Memory B cell (primary cell): ENCODE data around the gene SLC30A7.

Experiments
- ATAC-seq: fragments of 150-1000 bp; cut with Tn5 transposase; 2 replicates; pipeline ENCODE4 v1.10.0; 2021; ENCODE audit warnings: low read depth, mild to moderate bottlenecking, moderate library complexity
- DNase-seq, 2 donors: peaks; one replicate each; pipeline ENCODE4 v3.0.0; 2022; ENCODE audit warnings: low spot score in 2 of 2
- H3K27ac Mint-ChIP-seq: one replicate; pipeline ENCODE4 v1.8.0; 2022; ENCODE audit warnings: mild to moderate bottlenecking, moderate library complexity, mixed read lengths
- H3K27me3 Mint-ChIP-seq: one replicate; pipeline ENCODE4 v1.8.0; 2022; ENCODE audit warnings: mixed read lengths
- H3K36me3 Mint-ChIP-seq: one replicate; pipeline ENCODE4 v1.8.0; 2022; ENCODE audit warnings: mild to moderate bottlenecking, mixed read lengths
- H3K4me1 Mint-ChIP-seq: one replicate; pipeline ENCODE4 v1.8.0; 2022; ENCODE audit warnings: mixed read lengths
- H3K4me3 Mint-ChIP-seq: one replicate; pipeline ENCODE4 v1.8.0; 2022; ENCODE audit warnings: mild to moderate bottlenecking, moderate library complexity, mixed read lengths
- H3K9me3 Mint-ChIP-seq: one replicate; pipeline ENCODE4 v1.8.0; 2022; ENCODE audit warnings: mixed read lengths

Gene SLC30A7

DNA sequence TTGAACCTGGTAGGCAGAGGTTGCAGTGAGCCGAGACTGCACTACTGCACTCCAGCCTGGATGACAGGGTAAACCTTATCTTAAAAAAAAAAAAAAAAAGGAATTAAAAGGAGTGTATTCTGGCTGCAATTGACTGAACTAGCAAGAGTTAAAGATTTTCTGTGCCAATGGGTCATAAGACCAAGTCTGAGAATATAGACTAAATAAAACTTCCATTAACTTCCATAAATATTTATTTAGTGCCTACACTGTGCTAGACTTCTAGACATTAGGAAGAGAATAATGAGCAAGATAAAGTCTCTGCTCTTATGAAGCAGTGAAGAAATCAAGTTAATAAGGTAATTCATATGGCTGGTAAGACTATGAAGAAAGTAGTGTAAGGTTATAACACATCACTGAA lies 102.5 kb downstream of the SLC30A7 start:
- Mint-ChIP-seq H3K36me3 (peaks cover 20% of the 10 kb centered on the region), H3K4me1 (peaks cover 27% of the 10 kb centered on the region), H3K4me3 (no peak overlapping the region), H3K27ac (no peak overlapping the region), H3K27me3 (no peaks in the 10 kb centered on the region), H3K9me3 (no peaks in the 10 kb centered on the region)
- no peak for ATAC-seq
- DNase-seq, result no peak

DNA sequence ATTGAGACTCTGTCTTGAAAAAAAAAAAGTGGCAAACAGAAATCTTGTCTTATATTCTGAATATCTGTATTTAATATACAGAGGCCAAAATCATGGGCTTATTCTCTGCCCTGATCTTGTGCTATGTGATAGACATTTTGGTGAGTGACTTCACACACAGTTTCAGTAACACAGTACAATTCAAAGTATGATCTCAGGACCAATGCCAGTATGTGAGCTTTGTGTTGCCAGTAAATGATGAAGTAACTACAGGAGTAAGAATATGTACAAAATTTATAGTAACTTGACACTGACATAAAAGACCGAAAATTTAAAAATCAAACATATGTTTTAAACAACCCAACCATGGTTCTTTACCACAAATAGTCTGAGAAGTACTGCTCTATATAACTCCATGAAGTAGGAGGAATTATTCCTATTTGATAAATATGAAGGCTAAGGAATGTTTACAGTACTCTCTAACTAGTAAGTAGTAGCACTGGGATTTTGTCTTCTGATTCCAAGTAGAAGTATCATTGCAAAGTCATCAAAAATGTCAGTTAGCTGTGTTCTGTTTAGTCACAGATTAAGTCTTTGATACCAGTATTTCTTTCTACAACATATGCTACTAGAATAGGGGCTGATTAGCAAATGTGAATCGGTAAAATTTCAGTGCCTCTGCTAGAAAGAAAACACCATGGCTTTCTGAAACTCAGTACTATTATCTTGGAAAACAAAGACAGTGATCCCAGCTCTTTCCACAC lies 104.4 kb downstream of the SLC30A7 start:
- H3K27me3 Mint-ChIP-seq, result no peaks in the 10 kb centered on the region
- H3K27ac Mint-ChIP-seq, result no peak overlapping the region
- ATAC-seq (no peak), DNase-seq (no peak)
- peaks cover 28% of the 10 kb centered on the region for H3K4me1 Mint-ChIP-seq
- peaks cover 19% of the 10 kb centered on the region for H3K36me3 Mint-ChIP-seq
- no peak overlapping the region for H3K4me3 Mint-ChIP-seq
- peaks cover under 1% of the 10 kb centered on the region for H3K9me3 Mint-ChIP-seq

DNA sequence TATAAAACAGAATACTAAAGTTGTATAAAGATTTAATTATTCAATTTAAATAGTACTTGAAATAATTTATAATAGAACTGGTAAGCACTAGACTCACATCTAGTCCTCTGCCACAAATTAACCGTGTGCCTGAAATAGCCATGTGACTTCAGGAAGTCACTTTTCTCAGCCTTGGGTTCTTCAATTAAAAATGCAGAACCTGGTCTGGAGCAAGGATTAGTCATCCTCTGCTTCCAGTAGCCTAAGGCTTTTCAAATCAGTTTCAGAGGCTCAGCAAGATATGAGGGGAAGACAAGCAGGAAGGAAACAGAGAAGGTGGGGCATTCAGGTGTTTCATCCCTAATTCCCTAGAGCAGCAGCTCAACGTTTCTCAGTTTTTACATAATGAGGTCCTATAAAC lies 106.7 kb downstream of the SLC30A7 start:
- no peak overlapping the region for H3K4me3 Mint-ChIP-seq
- peaks cover 7% of the 10 kb centered on the region for H3K9me3 Mint-ChIP-seq
- peak overlapping the region; percentile 50 for H3K27ac Mint-ChIP-seq
- ATAC-seq, result peak; percentile 67
- H3K27me3 Mint-ChIP-seq, result no peaks in the 10 kb centered on the region
- DNase-seq, result no peak
- H3K36me3 Mint-ChIP-seq, result peaks cover 19% of the 10 kb centered on the region
- peaks cover 25% of the 10 kb centered on the region for H3K4me1 Mint-ChIP-seq

DNA sequence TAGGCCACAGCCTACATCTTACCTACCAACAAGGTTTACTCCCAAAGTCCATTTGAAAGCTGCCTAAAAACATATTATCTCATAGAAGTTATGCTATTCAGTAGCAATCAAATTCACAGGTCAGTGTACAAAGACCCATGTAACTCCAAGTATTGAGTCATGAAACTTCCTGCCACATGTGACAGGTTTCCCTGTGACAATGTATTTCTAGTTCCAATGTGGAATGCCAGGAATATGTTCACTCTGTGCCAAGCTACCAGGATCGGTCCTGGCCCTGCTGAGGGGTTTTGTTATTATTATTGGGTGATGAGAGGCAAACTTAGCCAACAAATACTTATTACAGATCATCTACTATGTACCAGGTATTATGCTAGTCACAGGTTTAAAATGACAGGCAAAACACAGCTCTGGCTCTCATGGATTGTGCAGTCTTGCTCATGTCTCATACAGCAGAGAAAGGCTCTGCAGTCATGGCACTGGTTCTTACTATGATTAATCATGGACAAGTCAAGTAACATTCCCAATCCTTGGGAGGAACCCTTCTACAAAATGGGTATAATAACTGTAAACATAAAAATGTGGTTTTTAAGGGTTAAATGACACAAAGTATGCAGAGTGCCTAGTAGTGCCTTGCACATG lies 107.2 kb downstream of the SLC30A7 start:
- Mint-ChIP-seq H3K27ac (peak overlapping the region; percentile 50), H3K27me3 (no peaks in the 10 kb centered on the region)

DNA sequence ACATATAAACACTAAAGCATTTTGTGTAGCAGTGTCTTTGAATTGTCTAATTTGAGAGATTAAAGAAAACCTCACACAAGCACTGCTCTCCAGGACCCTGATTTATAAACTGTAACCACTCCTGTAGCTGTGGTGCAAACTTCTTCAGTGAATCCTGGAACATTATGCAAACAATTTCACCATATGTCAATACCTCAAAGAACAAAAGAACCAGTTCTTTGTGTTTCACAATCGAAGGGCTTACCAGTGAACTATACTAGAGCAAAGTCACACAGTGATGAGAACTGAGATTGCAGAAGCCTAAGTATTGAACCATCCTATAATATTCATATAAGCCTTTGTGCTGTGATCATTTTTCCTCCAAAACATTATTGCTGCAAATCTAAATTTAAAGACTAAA lies 108.2 kb downstream of the SLC30A7 start:
- ATAC-seq (no peak), DNase-seq (no peak)
- H3K27ac Mint-ChIP-seq, result peak overlapping the region; percentile 36
- peaks cover 7% of the 10 kb centered on the region for H3K9me3 Mint-ChIP-seq
- peaks cover 25% of the 10 kb centered on the region for H3K4me1 Mint-ChIP-seq
- H3K27me3 Mint-ChIP-seq, result no peaks in the 10 kb centered on the region
- no peak overlapping the region for H3K4me3 Mint-ChIP-seq
- H3K36me3 Mint-ChIP-seq, result peaks cover 26% of the 10 kb centered on the region

More for the DNA sequence above, 107.2 kb downstream of the SLC30A7 start:
- Mint-ChIP-seq H3K4me3 (no peak overlapping the region), H3K36me3 (peaks cover 17% of the 10 kb centered on the region), H3K9me3 (peaks cover 7% of the 10 kb centered on the region), H3K4me1 (peaks cover 25% of the 10 kb centered on the region)
- ATAC-seq (no peak), DNase-seq (no peak)

DNA sequence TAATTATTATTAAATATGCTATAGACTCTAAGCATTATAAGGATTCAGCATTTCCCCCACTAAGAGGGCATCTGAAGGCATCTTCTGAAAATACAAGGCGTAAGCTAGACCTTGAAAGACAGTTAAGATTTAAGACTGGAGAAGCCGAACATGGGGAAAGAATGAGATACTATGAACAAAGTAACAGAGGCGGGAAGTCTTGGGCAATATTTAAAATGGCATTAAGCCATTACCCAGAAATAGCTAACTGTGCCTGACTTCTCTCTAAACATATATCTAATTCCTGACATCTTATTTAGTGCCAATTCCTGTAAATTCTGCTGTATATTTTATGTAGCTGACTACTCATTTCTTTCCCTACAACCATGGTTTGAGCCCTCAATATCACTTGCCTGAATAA lies 108.8 kb downstream of the SLC30A7 start:
- H3K27ac Mint-ChIP-seq, result peak overlapping the region; percentile 36
- H3K4me3 Mint-ChIP-seq, result no peak overlapping the region
- ATAC-seq (no peak), DNase-seq (no peak)
- H3K9me3 Mint-ChIP-seq, result peaks cover 7% of the 10 kb centered on the region
- peaks cover 30% of the 10 kb centered on the region for H3K36me3 Mint-ChIP-seq
- H3K27me3 Mint-ChIP-seq, result no peaks in the 10 kb centered on the region
- peaks cover 25% of the 10 kb centered on the region for H3K4me1 Mint-ChIP-seq

DNA sequence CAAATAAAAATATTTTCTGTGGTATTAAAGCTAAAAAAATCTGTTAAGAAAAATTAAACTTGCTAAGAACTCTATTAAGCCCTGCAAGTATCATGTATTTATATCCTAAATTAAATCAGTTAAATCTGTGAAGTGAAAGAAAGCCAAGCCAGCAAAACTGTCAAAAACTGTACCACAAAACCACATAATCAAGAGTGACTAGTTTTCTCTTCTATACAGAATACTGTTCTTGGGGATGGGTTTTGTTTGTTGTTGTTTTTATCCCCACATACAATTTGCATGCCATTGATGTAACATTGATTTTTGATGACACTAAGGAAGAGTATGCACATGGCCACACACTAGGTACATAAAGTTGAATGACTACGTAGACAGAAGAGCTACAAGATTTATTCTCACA lies 109.3 kb downstream of the SLC30A7 start:
- Mint-ChIP-seq H3K4me3 (no peak overlapping the region), H3K27me3 (no peaks in the 10 kb centered on the region), H3K4me1 (peaks cover 25% of the 10 kb centered on the region), H3K36me3 (peaks cover 30% of the 10 kb centered on the region), H3K9me3 (peaks cover 7% of the 10 kb centered on the region), H3K27ac (peak overlapping the region; percentile 36)
- ATAC-seq (no peak), DNase-seq (no peak)

DNA sequence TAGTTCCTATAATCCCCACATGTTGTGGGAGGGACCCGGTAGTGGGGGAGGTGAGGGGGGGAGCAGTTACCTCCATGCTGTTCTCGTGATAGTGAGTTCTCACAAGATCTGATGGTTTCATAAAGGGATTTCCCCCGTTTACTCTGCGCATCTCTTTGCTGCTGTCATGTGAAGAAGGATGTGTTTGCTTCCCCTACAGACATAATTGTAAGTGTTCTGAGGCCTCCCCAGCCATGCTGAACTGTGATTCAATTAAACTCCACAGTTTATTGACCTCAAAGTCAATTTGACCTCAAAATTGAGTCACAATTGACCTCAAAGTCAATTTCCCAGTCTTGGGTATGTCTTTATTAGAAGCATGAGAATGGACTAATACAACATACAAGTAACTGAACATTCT lies 110.0 kb downstream of the SLC30A7 start:
- Mint-ChIP-seq H3K9me3 (peaks cover 7% of the 10 kb centered on the region), H3K4me3 (no peak overlapping the region), H3K27me3 (no peaks in the 10 kb centered on the region), H3K27ac (peak overlapping the region; percentile 20), H3K36me3 (peaks cover 27% of the 10 kb centered on the region), H3K4me1 (peaks cover 24% of the 10 kb centered on the region)
- no peak for DNase-seq
- peak; percentile 35 for ATAC-seq

DNA sequence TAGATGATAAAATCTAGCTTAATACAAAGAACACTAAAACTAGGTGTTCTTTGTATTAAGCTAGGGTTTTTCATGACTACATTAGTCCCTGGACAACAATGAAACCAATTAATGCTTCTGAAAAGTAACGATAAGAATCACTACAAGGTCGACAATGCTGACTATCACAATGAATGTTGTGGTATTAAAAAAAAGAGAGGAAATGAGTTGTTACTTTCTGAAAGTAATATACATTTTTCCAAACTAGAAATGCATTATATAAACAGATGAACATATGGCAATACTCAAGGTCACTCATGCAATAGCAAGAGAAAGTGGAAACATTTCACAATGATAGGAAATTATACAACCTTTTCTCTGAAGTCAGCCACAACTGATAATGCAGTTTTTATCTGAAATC lies 110.7 kb downstream of the SLC30A7 start:
- no peak for ATAC-seq
- H3K27ac Mint-ChIP-seq, result no peak overlapping the region
- H3K9me3 Mint-ChIP-seq, result peaks cover 7% of the 10 kb centered on the region
- no peak for DNase-seq
- no peak overlapping the region for H3K4me3 Mint-ChIP-seq
- H3K36me3 Mint-ChIP-seq, result peaks cover 24% of the 10 kb centered on the region
- peaks cover 20% of the 10 kb centered on the region for H3K4me1 Mint-ChIP-seq
- H3K27me3 Mint-ChIP-seq, result no peaks in the 10 kb centered on the region

DNA sequence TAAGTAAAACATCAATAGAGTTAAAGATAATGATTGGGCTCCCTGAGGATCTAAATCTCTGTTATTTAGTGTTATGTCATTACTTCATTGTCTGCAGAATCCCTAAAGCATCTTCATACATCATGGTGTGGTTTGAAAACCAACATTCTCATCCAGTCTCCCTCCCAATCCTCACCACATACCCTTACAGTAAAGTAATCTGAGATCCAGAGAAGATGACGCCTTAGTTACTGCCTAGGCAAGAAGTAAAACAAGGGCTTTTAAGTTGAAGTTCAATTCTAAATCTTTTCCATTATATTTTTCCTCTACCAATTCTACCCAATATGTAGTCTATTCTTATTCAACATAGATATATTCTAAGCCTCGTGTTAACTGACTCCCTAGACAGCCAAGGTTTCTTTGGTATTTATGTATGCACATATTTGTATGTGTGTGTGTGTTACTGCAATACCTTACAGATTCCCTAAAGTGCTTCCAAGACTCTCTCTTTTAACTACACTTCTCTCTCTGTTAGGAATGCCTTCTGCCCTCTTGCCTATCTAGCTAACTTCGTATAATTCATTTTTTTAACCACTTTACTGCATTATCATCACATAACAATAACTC lies 112.4 kb downstream of the SLC30A7 start:
- Mint-ChIP-seq H3K27me3 (no peaks in the 10 kb centered on the region), H3K27ac (peak overlapping the region; percentile 32), H3K9me3 (peaks cover 7% of the 10 kb centered on the region), H3K4me1 (peaks cover 10% of the 10 kb centered on the region), H3K4me3 (no peak overlapping the region), H3K36me3 (peaks cover 29% of the 10 kb centered on the region)
- DNase-seq, result no peak
- ATAC-seq, result no peak

DNA sequence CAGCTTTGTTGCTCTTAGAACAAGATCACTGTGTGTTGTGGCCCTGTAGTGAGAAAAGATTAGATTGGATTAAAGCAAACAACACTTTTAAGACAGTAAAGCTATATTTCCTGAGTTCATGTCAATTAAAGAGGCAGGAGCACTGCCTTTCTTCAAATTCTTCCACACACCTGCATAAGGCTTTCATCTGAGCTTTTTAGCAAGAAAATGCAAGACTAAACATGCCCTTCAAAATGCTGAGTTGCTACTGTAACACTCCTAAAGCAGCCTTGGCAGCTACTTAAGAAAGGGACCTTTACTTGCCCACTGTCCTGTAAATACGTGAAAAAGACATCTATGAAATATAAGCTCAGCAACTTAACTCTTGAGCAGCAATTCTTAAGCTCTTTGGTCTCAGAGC lies 117.9 kb downstream of the SLC30A7 start:
- ATAC-seq (no peak), DNase-seq (no peak)
- H3K27me3 Mint-ChIP-seq, result no peaks in the 10 kb centered on the region
- H3K4me1 Mint-ChIP-seq, result no peaks in the 10 kb centered on the region
- no peak overlapping the region for H3K4me3 Mint-ChIP-seq
- peak overlapping the region; percentile 53 for H3K27ac Mint-ChIP-seq
- H3K9me3 Mint-ChIP-seq, result no peaks in the 10 kb centered on the region
- H3K36me3 Mint-ChIP-seq, result peaks cover 35% of the 10 kb centered on the region

DNA sequence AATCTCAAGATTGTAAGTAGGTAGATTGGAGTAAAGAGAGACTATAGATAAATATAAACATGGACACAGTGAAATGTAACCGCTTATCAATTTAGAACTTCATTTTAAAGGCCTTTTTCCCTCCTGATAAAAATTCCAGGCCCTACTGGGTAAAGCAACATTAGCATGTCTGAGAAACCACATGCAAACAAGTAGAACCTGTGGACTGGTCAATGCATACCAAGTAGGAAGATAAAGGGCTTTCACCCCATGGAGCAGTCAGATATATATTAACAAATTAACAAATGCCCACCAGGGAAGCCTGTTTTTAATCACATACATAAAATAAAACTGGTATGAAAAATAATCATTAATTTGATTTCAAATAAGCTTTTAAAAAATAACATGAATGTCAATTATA lies 121.6 kb downstream of the SLC30A7 start:
- no peaks in the 10 kb centered on the region for H3K27me3 Mint-ChIP-seq
- H3K27ac Mint-ChIP-seq, result no peak overlapping the region
- no peak overlapping the region for H3K4me3 Mint-ChIP-seq
- H3K9me3 Mint-ChIP-seq, result no peaks in the 10 kb centered on the region
- H3K36me3 Mint-ChIP-seq, result peaks cover 38% of the 10 kb centered on the region
- ATAC-seq (no peak), DNase-seq (no peak)
- H3K4me1 Mint-ChIP-seq, result peaks cover 12% of the 10 kb centered on the region

DNA sequence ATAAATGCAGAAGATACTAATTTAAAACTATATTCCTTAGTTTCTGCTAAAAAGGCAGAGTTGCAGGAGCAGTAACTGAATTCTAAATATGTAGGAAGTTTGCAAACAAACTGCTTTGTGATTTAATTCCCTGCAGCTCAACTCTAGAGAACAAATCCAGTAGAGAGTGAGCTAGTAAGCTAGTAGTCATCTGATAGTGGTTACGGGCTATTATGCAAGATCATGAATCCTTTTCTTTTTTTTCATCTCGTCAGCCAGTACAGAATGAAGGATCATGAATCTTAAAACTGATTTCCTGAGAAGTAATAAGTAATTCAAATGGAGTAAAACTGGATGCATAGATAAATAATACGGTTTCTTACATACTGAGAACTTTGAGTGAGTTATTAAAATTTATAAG lies 126.4 kb downstream of the SLC30A7 start:
- Mint-ChIP-seq H3K36me3 (peaks cover 25% of the 10 kb centered on the region), H3K27me3 (no peaks in the 10 kb centered on the region), H3K27ac (no peak overlapping the region), H3K4me1 (peaks cover 32% of the 10 kb centered on the region), H3K4me3 (no peak overlapping the region), H3K9me3 (no peaks in the 10 kb centered on the region)
- ATAC-seq (no peak), DNase-seq (no peak)

DNA sequence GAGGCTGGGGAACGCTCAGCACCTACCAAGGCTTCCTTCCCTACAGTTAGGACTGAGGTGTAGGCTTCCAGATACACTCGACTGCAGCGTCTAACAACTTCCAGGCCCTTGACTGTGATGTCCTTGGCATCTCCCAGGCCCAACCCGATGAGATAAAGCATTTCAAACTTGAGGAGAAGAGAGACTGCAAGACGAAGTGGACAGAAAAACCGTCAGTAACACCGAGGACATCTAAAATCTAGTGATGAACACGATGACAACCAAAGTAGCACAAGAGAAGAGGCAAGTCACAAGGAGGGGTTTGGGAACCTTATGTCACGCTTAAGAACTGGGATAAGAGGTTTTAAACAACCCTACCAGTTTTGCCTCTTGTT lies 129.4 kb downstream of the SLC30A7 start:
- DNase-seq (no peak), ATAC-seq (peak; percentile 26)
- peak overlapping the region; percentile 84 for H3K27ac Mint-ChIP-seq
- no peaks in the 10 kb centered on the region for H3K27me3 Mint-ChIP-seq
- no peaks in the 10 kb centered on the region for H3K9me3 Mint-ChIP-seq
- H3K4me3 Mint-ChIP-seq, result peak overlapping the region; percentile 94
- peaks cover 25% of the 10 kb centered on the region for H3K36me3 Mint-ChIP-seq
- peaks cover 47% of the 10 kb centered on the region for H3K4me1 Mint-ChIP-seq
